Neural cell (in vitro differentiated cells): ENCODE measurements around the gene USP6NL.

Experiments used
- CTCF ChIP-seq: fragments of 450-650 bp; IDR thresholded peaks from 2 replicates; pipeline ENCODE4 v1.5.1; 2014; ENCODE audit warnings: antibody characterized with exemption, mild to moderate bottlenecking, moderate library complexity; ENCODE audit not compliant: poor library complexity, severe bottlenecking
- REST ChIP-seq: IDR thresholded peaks from 2 replicates; pipeline ENCODE4 v1.6.1; 2012; ENCODE audit warnings: borderline replicate concordance

- TF ChIP-seq CTCF: no peak
- no peak for TF ChIP-seq REST
Observed at GRCh38 chr10:11444531-11445228, 166.8 kb downstream of the USP6NL start.
